ENCODE measurements around the gene AKR1D1. TPM values are rescaled to one million over a fixed set of nuclear protein-coding genes. Genes with fewer than 3 reads are reported as not detected.

The AKR1D1 gene
- total RNA-seq (2022) = not detected in 2 replicates
- Bru-seq, nascent RNA = not detected
- BruChase-seq, experiment 1, labeled RNA remaining after a 6-hour chase = not detected
- not detected for BruChase-seq, experiment 2, labeled RNA remaining after a 2-hour chase
- long read RNA-seq = 0 reads

GRCh38 chr7:138076196-138076595 is at the start of gene AKR1D1:
TSS of gene AKR1D1 (plus strand) at chr7:138076459. CDS start at chr7:138076519, 60 bp downstream.
- no peaks in the 10 kb centered on the region for H3K27me3 Mint-ChIP-seq (ENCODE audit: unreplicated experiment)
- BruUV-seq (replicated peaks) = no TSS peak
- H3K9me3 Mint-ChIP-seq (ENCODE audit: low read depth, unreplicated experiment) = peaks cover 11% of the 10 kb centered on the region
- intact Hi-C loops (cut with micrococcal nuclease; ENCODE audit: unreplicated experiment) = no loop called here
- H3K36me3 Mint-ChIP-seq (ENCODE audit: insufficient read depth, unreplicated experiment) = no peaks in the 10 kb centered on the region
- DNase-seq = no peak
- no peaks in the 10 kb centered on the region for H3K4me1 Mint-ChIP-seq (ENCODE audit: low read depth, unreplicated experiment)
- no peak for TF ChIP-seq CTCF (IDR thresholded peaks at IDR 0.05; ENCODE audit: unreplicated experiment)
- no peak within 1 kb of the TSS for H3K27ac Mint-ChIP-seq (ENCODE audit: unreplicated experiment)
- CTCF ChIA-PET = no interaction called here
- no peak within 1 kb of the TSS for H3K4me3 Mint-ChIP-seq (ENCODE audit: low read depth, unreplicated experiment)

GRCh38 chr7:138027100-138027499 is 49.2 kb upstream of the AKR1D1 start:
- no peak for DNase-seq
- H3K4me3 Mint-ChIP-seq (ENCODE audit: low read depth, unreplicated experiment) = no peak overlapping the region
- CTCF ChIA-PET = no interaction called here
- no TSS peak for BruUV-seq (replicated peaks)
- H3K4me1 Mint-ChIP-seq (ENCODE audit: low read depth, unreplicated experiment) = peaks cover 18% of the 10 kb centered on the region
- no peaks in the 10 kb centered on the region for H3K36me3 Mint-ChIP-seq (ENCODE audit: insufficient read depth, unreplicated experiment)
- intact Hi-C loops (cut with micrococcal nuclease; ENCODE audit: unreplicated experiment) = no loop called here
- peaks cover 2% of the 10 kb centered on the region for H3K9me3 Mint-ChIP-seq (ENCODE audit: low read depth, unreplicated experiment)
- no peaks in the 10 kb centered on the region for H3K27me3 Mint-ChIP-seq (ENCODE audit: unreplicated experiment)
- no peak for TF ChIP-seq CTCF (IDR thresholded peaks at IDR 0.05; ENCODE audit: unreplicated experiment)
- H3K27ac Mint-ChIP-seq (ENCODE audit: unreplicated experiment) = no peak overlapping the region

- no peak for DNase-seq
- Mint-ChIP-seq H3K36me3 (ENCODE audit: insufficient read depth, unreplicated experiment) (no peaks in the 10 kb centered on the region), H3K9me3 (ENCODE audit: low read depth, unreplicated experiment) (peaks cover 2% of the 10 kb centered on the region), H3K27ac (ENCODE audit: unreplicated experiment) (no peak overlapping the region), H3K27me3 (ENCODE audit: unreplicated experiment) (no peaks in the 10 kb centered on the region), H3K4me3 (ENCODE audit: low read depth, unreplicated experiment) (no peak overlapping the region), H3K4me1 (ENCODE audit: low read depth, unreplicated experiment) (peaks cover 18% of the 10 kb centered on the region)
- TF ChIP-seq CTCF (IDR thresholded peaks at IDR 0.05; ENCODE audit: unreplicated experiment) = no peak
- BruUV-seq (replicated peaks) = no TSS peak
- CTCF ChIA-PET = interaction anchor here (0.5 kb wide), 1 partner anchor 1071 kb away, joined by 4 read pairs; no protein-coding TSS in a partner anchor
- intact Hi-C loops (cut with micrococcal nuclease; ENCODE audit: unreplicated experiment) = no loop called here
Measured at GRCh38 chr7:138029126-138029525, 47.1 kb upstream of the AKR1D1 start.

GRCh38 chr7:138029941-138030340 is 46.3 kb upstream of the AKR1D1 start:
- BruUV-seq (replicated peaks) = no TSS peak
- Mint-ChIP-seq H3K4me1 (ENCODE audit: low read depth, unreplicated experiment) (peaks cover 18% of the 10 kb centered on the region), H3K27ac (ENCODE audit: unreplicated experiment) (no peak overlapping the region), H3K27me3 (ENCODE audit: unreplicated experiment) (no peaks in the 10 kb centered on the region), H3K36me3 (ENCODE audit: insufficient read depth, unreplicated experiment) (no peaks in the 10 kb centered on the region), H3K9me3 (ENCODE audit: low read depth, unreplicated experiment) (peaks cover 2% of the 10 kb centered on the region), H3K4me3 (ENCODE audit: low read depth, unreplicated experiment) (no peak overlapping the region)
- CTCF ChIA-PET = no interaction called here
- TF ChIP-seq CTCF (IDR thresholded peaks at IDR 0.05; ENCODE audit: unreplicated experiment) = no peak
- intact Hi-C loops (cut with micrococcal nuclease; ENCODE audit: unreplicated experiment) = no loop called here
- no peak for DNase-seq

All from Calu3 (cell line).